Urothelium cell line (cell line): ENCODE results near the gene GTF2H3.
A peak's percentile ranks its signal among the peaks of the same experiment; 100 is the strongest.

ENCODE experiments used
- DNase-seq: peaks from one replicate; pipeline ENCODE4 v3.0.0; 2011; ENCODE audit warnings: low spot score, mixed read lengths
- FAIRE-seq: peaks from 2 replicates; lab custom pipeline; 2011; peaks lifted over from hg19 to GRCh38; lab: Jason Lieb, UNC

Gene GTF2H3

DNA sequence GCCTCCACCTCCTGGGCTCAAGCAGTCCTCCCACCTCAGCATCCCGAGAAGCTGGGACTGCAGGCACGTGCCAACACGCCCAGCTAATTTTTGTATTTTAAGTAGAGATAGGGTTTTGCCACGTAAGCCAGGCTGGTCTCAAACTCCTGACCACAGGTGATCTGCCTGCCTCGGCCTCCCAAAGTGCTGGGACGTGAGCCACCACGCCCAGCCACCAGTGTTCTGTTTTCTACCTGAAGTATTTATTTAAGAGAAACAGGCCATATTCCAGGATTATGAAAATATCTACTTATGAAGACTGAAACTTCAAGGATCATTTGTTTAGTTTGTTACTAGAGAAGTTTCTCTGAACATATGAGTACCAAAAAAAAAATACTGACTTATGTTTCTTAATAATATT is 10.3 kb downstream of the GTF2H3 start:
- DNase-seq: no peak
- FAIRE-seq: no peak

DNA sequence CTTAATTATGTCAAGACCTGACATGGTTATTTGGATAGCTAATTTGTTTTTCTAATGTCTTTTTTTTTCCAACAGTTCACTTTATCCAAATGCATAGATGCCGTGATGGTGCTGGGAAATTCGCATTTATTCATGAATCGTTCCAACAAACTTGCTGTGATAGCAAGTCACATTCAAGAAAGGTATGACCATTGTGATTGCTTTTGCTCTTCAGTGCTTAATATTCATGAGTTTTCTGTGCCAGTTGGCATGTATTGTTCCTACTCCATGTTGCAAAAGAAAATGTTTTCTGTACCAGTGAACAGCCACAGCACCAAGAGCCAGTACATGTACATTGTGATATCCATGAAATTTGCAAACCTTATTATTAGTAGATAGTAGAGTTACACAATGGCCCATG is 11.8 kb downstream of the GTF2H3 start:
- FAIRE-seq (no peak), DNase-seq (no peak)

DNA sequence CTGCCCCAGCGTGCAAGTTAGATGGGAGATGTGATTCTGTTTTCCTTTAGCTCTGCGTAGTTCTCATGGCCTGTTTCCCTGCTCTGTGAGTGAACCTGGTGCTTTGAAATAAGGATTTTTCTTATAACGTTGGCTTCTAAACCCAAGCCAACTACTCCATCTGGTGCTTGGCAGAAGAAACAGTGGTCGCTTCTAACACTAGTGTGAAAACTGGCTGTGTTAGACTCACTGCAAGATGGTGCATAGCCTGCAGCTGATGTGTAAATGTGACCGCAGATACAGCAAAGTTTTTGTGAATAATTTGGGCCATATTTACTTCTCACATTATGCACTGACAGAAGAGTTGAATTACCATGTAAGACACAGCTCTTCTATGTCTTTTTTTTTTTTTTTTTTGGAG is 12.2 kb downstream of the GTF2H3 start:
- FAIRE-seq: no peak
- no peak for DNase-seq

DNA sequence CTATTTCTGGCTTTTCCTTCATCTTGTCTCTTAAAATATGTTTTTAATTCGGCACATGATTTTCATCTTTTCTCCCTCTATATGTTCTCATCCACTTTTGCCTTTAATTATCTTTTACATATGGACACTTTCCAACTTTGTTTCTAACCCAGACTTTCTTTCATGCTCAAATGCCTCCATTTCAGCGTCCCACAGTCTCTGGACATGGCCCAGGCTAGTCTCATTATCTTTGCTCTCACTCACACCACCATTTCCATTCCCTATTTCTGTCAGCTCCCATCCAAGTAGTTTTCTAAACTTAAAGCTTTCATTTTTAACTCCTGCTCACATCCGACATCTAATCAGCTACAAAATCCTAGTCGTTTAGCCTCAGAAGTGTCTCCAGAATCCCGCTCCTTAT is 14.8 kb downstream of the GTF2H3 start:
- DNase-seq (no peak), FAIRE-seq (no peak)

DNA sequence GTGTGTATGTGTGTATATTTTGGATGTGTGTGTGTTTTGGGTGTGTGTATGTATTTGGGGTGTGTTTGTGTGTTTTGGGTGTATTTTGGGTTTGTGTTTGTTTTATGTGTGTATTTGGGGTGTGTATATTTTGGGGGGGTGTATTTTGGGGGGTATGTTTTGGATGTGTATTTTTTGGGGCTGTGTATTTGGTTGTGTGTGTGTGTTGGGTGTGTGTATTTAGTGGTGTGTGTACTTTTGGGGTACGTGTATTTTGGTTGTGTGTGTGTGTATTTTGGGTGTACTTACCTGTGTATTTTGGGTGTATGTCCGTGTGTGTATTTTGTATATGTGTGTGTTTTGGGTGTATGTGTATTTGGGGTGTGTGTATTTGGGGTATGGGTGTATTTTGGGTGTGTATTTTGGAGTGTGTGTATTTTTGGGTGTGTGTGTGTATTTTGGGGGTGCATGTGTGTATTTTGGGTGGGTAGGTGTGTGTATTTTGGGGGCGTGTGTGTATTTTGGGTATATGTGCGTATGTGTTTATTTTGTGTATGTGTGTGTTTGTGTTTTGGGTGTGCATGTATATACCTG is 20.6 kb downstream of the GTF2H3 start:
- DNase-seq: no peak

DNA sequence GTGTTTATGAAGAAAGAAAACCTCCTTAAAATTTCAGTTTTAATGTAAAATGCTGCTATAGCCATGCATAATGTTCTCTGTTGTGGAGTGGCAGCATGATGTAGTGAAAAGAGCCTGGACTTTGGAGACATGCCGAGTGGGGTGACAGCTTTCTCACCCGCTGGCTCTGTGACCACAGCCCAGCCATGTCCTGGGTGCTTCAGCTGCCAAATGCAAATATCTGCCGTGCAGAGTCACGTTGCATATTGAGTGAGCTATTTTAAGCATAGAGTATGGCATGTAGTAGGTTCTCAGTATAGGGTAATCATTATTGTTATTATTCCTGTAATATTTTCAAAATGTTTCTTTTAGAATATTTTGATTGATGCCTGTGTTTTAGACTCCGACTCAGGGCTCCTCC is 21.8 kb downstream of the GTF2H3 start:
- DNase-seq (no peak), FAIRE-seq (no peak)

More for the DNA sequence above, 20.6 kb downstream of the GTF2H3 start:
- no peak for FAIRE-seq

DNA sequence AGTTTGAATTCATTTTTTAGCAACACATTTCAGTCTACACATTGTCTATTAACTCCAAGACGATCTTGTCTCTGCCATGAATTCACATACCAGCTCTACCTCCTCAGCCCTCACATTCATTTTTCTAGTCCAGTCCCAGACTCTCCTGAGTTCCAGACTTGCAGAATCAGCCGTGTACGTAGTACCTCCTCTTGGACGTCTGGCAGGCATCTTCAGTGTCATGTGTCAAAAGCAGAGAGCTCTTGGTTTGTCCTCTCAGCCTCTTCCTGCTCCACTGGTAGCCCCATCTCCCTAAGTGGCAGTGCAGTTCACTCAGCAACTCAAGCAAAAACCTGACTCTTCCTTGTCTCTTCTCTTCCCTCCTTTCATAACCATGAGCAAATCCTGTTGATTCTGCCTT is 22.8 kb downstream of the GTF2H3 start:
- DNase-seq (no peak), FAIRE-seq (no peak)

DNA sequence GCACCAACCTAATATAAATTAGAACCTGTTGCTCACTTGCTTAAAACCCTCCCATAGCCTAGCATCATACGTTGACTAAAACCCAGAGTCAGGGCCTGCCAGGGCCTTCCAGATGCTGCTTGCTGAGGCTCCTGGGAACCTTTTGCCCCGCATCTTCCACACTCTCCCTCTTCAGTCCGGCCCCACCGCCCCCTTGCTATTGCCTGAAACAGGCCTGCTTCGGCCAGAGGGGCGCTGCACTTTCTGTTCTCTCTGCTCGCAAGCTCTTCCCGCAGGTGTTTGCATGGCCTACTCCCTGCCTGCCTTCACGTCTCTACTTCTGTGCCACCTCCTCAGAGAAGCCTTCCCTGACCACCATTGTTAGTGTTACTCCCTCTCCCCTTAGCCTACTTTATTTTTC is 23.6 kb downstream of the GTF2H3 start:
- no peak for DNase-seq
- no peak for FAIRE-seq

DNA sequence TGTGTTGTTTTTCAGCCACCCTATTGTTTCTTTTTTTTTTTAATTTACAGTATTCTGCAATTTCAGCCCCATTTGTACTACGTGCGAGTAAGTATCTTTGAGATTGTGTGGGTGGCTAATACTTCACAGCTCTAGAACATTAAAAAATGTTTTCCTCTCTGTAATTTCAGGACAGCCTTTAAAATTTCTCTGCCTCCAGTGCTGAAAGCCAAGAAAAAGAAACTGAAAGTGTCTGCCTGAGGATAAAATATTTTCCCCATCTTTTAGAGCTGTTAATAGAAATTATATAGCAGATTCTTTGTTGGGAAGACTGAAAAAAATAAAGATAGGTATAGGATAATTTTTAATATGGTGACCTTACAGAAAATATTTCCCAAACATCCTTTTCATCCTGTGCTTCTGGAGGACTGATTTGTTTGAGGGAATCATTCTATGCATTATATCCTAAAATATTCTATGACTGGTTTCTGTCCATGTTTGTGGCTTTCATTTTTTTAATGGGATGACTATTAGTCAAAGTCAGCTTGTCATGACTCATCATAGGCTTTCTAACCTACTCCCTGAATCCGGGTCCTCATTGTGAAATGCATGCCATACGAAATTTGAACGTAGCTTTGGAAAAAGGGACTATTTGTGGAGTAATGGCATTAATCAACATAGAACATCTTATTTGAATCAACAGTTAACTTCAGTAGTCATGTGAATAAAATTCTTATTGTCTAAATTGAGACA is 26.5 kb downstream of the GTF2H3 start:
- DNase-seq: peak; percentile 57
- no peak for FAIRE-seq

DNA sequence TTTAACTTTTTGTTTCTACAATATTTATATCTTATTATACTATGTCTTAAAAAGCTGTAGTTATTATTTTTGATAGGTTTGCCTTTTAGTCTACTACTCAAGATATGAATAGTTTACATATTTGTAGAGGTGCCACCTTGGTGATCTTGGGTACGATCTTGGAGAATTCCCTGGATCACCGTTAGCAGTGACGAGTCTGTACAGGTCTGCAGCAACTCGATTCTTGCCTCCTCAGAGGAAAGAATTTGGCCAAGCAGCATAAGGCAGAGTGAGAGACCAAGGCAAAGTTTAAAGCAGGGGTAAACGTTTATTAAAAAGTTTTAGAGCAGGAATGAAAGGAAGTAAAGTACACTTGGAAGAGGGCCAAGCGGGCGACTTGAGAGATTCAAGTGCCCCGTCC is 34.1 kb downstream of the GTF2H3 start:
- FAIRE-seq: no peak

DNA sequence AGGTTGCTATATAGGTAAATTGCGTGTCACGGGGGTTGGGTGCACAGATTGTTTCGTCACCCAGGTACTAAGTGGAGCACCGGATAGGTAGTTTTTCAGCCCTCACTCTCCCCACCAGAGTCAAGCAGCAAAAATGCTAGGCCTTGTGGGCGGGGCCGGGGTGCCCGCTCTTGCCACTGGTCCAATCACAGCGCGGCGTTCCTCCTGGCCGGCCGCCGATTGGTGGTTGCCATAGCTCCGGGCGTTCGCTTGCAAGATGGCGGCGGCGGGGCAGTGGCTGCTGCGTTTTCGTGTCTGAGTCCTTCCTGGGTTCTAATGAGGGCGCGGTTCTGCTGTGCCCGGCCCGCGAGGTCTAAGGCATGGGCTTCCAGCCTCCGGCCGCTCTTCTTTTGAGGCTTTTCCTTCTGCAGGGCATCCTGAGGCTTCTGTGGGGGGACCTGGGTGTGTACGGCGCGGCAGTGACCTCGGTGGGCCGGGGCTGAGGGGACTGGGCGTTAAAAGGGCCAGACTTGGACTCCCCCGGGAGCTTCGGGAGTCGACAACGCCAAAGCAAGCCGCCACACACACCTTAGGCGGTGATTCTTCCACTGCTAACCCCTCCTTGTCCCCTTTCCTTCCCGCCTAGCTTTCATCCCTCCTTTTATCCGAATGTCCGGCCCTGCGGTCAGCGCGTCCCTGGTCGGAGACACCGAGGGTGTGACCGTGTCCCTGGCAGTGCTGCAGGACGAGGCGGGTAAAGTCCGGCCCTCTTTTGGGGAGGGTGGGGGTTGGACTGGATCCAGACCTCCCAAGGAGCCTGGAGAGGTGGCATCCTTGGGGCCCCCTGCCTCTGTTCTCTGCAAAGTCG is 37.5 kb downstream of the GTF2H3 start, which contains the start of gene TCTN2:
TCTN2 (plus strand) TSS at position 232 of the 847 bp plus-strand sequence; CDS start at position 360, 128 bp downstream.
- FAIRE-seq: peak; percentile 68
- DNase-seq: peak; percentile 99

More for the DNA sequence above, 34.1 kb downstream of the GTF2H3 start:
- DNase-seq: no peak

DNA sequence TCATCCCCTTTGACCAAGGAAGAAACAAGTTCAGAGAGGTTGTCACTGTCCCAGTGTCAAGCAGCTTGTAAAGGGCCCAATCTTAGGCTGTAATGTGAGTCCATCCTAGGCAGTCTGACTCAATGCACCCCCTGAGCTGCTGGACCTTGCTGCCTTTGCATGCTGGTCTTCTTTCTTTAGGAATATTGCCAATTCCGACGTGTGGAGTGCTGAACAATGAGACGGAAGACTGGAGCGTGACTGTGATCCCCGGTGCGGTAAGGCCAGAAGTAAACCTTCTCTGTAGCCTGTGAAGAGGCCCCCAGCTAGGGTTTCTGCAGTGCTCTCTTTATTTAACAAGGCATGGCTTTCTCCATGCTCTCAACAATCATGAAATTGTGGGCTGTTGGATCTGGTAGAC is 38.2 kb downstream of the GTF2H3 start:
- DNase-seq (no peak), FAIRE-seq (no peak)

DNA sequence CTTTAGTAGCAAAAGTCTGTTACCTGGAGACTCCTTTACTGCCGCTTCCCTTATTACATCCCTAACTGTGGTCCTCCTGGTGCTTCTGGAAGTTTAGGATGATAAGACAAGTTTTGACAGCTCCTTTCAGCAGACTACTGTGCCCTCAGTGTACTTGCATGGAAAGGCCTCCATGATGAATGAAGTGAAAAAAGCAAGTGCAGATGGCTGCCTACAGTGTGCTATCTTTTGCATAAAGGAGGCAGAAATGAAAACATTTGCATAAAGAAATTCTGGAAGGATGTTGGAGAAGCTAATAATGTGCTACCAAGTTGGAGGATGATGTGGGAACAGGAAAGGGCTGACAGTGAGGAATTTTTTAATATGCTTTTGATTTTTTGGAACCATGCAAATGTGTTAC is 41.8 kb downstream of the GTF2H3 start:
- no peak for FAIRE-seq
- DNase-seq: no peak

DNA sequence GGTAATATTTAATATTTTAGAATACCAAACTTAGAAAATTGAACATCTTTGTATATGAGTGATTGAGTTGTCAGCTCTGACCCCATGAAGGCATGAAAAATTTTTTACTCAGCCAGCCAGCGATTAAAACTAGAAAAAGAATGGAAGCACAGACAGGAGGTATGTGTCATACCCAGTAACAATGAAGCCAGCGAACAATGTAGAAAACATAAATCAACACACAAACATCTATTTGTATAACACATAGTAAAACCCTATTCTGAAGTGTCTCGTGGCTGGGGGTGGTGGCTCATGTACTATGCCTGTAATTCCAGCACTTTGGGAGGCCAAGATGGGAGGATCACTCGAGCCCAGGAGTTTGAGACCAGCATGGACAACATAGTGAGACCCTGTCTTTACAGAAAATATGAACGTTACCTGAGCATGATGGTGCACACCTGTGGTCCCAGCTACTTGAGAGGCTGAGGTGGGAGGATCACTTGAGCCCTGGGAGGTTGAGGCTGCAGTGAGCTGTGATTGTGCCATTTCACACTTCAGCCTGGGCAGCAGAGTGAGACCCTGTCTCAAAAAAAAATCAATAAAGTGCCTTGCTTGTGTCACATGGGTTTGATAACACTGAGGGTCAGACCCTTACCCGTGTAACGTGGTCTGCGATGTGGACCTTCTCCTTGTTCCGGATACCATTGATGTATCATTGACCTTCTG is 43.1 kb downstream of the GTF2H3 start:
- DNase-seq (no peak), FAIRE-seq (no peak)

DNA sequence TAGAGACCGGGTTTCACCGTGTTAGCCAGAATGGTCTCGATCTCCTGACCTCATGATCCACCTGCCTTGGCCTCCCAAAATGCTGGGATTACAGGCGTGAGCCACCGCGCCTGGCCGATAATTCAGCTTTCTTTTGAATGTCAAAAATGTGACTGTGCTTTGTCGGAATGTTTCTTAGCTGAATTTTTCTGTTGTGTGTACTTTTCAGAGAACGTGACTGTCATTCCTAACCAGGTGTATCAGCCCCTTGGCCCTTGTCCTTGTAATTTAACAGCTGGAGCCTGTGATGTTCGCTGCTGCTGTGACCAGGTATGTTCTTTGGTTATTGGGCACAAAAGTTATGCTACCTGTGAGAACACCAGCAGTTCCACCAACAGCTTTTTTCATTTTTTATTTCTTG is 45.4 kb downstream of the GTF2H3 start:
- no peak for FAIRE-seq
- no peak for DNase-seq

DNA sequence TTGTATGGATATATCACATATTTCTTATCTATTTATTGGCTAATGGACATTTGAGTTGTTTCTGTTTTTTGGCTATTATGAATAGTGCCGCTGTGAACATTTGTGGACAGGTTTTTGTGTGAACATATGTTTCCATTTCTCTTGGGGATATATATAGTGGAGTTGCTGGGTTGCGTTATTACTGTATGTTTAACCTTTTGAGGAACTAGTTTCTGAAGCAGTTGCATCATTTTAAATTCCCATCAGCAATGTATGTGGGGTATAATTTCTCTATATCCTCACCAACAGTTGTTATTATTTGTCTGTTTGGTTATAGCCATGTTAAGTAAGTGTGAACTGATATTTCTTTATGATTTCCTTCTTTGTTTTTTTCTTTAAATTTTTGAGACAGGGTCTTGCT is 48.0 kb downstream of the GTF2H3 start:
- FAIRE-seq: no peak

DNA sequence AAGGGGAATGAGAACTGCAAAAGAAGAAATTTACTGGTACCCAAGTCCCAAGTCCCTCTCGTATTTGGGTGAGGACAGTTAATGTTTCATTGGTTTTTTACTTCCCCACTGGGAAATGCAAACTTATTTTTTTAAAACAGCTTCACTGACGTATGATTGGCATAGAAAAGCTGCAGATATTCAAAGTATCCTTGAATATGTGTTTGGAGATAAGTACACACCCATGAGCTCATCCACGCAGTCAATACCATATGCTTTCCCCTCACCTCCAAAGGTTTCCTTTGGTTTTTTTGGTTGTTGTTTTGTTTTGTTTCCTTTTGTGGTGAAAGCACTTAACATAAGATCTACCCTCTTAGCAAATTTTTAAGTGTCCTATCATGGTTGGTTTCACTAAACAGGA is 50.3 kb downstream of the GTF2H3 start:
- DNase-seq: no peak
- no peak for FAIRE-seq

More for the DNA sequence above, 48.0 kb downstream of the GTF2H3 start:
- DNase-seq: no peak

DNA sequence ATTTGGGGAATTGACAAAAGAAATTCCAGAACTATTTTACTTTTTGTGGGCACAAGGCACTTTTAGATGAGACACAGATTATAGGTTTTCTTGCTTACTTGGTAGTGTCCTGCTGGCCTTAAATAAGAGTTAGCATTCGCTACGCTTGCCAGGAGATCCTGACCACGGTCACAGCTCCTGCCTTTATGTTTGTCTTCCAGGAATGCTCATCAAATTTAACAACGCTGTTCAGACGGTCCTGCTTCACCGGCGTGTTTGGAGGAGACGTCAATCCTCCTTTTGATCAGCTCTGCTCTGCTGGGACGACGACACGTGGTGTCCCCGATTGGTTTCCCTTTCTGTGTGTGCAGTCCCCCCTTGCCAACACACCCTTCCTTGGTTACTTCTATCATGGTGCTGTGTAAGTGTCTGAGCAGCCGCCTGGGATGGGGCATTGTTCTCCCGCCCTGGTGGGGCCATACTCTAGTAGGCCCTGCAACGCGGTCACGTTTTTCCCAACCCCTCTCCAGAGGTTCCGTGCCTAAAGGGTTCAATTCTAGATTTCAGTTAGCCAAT is 53.1 kb downstream of the GTF2H3 start:
- FAIRE-seq: no peak
- no peak for DNase-seq

DNA sequence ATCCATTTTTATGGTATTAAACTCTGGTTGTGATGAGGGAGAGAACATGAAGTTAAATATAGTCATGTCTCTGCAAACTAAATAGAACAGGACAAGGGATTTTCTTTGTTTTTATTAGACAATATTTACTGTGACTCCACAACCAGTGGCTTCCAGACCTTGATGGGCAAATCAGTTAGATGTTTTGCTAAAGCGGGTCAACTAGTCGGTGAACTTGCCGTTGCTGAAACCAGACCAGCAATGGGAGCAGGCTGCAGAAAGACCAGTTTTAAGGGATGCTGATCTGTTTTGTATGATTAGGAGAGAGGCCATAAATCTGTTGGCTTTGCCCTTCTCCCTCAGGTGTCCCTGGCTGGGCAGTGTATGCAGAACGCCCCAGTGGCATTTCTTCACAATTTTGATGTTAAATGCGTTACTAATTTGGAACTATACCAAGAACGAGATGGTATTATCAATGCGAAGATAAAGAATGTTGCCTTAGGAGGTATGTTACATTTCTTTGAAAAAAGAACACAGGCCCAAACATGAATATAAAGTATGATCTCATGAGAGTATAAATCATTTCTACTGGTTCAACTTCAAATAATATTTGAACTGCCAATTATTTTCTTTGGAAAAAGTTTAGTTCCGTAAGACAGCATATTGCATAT is 56.7 kb downstream of the GTF2H3 start:
- DNase-seq (no peak), FAIRE-seq (no peak)

DNA sequence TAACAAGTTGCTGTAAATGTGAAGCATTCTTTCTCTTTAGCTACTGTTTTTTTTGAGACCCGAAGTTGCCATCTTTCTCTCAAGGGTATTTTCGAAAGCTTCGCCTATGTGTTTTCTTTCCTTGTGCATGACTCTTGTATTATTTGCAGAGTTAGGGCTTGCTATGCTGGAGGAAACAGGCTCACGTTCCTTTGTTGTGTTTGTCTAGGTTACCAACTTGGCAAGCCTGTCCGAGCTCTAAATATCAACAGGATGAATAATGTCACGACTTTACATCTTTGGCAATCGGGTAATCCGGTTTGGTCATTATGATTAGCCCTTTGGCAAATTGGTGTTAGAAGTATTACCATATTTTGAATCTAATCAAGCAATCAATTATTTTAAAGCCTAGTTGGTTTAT is 62.6 kb downstream of the GTF2H3 start:
- FAIRE-seq (no peak), DNase-seq (no peak)
